ENCODE data around the gene ZNF75A.
A peak's percentile ranks its signal among the peaks of the same experiment; 100 is the strongest.
"Not testable (repeated sequence)": the region's sequence is repeated elsewhere in the genome, so short reads cannot be mapped to it uniquely, and the experiment has no call there.

Gene ZNF75A

DNA sequence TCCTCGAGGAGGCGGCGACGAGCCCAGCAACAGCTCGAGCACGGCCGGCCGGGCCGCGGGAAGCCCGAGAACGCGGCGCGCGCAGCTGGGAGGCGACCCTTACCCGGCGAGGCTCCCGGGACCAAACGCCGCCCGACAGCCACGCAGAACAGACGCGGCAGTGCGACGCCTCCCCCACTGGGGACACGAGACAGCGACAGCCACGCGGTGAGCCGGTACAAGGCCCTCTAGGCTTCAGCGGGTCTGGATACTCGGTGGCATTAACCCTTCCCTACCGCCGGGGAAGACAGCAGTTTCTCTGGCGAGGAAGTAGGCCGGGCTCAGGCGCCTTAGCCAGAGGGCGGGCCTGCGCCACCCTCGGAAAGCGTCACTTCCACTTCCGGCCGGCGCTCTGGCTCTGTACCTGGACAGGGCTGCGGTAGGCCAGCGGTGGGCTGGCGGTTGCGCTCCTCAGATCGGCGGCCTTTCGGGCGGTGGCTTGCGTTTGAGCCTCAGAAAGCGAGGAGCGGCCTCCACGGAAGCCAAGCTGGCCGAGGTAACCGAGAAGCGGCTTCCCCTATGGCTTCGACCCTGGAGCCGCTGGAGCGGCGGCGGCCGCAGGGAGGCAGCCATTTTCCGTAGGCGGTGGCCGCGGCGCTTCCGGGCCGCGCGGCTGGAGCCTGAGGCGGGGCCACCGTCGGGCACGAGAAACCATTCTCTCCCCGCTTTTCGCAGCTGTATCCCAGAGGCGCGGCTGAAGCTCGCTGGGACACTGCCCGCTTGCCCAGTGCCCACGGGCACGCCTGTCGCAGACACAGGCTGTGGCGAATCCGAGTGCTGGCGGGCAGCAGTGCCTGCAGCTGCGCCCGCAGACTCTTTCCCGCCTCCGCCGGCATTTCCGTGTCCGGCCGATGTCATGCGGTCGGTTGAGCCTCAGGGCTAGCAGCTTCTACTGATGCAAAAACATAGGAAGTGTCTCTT, at the start of gene ZNF75A, which contains the start of gene TIGD7:
Gene ZNF75A, plus strand, starts transcription at position 389 of the 960 bp plus-strand sequence. CDS start 2,932 bp downstream, outside the sequence.
Gene TIGD7, minus strand, starts transcription at position 322 of the 960 bp plus-strand sequence. CDS start 4,816 bp downstream, outside the sequence.
- peak; percentile 71 to 87 for DNase-seq

- peak in 1 of 2 experiments; percentile 50 for DNase-seq
Measured at GRCh38 chr16:3256146-3256865, 49.0 kb upstream of the ZNF75A start, which contains the start of gene MEFV. Gene MEFV, minus strand, starts transcription at chr16:3256633. Its CDS starts 46 bp downstream, at chr16:3256587.

GRCh38 chr16:3256866-3257465, 48.3 kb upstream of the ZNF75A start:
- peak in 1 of 2 experiments; percentile 32 for DNase-seq

GRCh38 chr16:3259836-3260235, 45.5 kb upstream of the ZNF75A start:
- no peak for DNase-seq

GRCh38 chr16:3262517-3262916, 42.8 kb upstream of the ZNF75A start:
- DNase-seq: no peak

DNA sequence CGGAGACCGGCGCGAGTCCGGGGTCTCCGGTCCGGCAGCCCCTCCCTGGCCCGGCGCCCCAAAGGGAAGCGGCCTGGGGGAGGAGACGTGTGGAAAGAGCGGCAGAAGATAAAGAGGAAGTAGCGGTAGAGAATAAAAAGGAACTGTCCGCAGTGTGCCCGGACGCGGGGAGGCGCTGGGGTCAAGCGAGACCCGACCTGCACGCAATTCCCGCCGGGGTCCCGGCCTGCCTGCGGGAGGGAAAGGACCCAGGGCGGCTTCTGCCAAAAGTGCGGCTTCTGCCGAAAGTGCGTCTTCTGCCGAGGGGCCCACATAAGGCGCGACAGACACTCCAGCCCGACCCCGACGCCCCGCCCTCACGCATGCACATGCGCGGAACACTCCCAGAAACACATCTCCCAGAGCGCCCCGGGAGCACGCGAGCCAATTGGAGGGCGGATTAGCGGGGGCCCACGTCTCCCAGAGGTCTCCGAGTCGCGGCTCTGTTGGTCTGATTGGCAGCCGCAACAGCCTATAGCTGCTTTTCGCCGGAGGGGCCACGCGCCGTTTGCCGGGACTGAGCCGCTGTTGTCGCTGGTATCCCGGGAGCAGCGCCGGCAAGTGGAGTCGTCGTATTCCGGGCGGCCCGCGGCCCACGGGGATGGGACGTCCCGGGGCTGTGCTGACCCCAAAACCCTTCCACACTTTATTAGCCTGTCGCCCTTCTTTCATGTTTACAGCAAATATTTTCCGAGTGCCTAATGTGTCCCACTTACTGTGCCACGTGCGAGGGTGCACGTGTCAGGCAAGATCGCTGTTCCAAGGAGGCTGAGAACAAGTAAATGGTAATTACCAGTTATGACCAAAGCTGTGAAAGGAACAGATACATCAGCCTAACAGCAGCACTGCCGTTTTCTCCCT, 40.9 kb upstream of the ZNF75A start:
- peak; percentile 94 to 99 for DNase-seq

DNA sequence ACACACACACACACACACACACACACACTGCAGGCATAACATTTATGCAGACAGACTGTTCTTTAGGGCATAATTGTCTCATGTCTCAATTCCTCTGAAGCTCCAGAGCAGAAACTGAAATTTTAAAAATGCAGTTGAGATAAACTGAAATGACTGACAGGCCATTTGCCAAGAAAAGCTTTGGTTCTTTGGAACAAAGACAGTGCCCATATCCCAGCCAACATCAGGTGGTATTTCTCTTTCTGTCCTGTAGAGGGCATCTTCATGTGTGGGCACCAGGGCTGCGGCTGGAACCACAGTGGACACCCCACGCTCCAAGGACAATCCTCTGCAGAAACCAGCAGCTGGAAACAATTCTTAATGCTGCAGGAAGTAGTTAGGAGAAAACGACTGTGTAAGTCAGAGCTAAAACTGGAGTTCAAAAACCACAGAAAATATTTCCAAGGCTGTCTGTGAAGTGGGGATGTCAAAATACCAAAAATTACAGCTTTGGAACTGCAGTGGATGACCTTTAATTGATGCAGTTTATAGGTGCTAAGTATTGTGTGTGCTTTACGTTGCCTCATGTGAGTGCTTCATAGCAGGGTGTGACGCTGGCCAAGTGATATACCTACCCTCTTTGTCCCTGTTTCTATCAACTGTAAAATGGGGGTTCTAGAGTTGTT, 38.3 kb upstream of the ZNF75A start:
- DNase-seq: peak; percentile 11 to 29

- no peak for DNase-seq
Measured at GRCh38 chr16:3268294-3268693, 37.0 kb upstream of the ZNF75A start.

DNA sequence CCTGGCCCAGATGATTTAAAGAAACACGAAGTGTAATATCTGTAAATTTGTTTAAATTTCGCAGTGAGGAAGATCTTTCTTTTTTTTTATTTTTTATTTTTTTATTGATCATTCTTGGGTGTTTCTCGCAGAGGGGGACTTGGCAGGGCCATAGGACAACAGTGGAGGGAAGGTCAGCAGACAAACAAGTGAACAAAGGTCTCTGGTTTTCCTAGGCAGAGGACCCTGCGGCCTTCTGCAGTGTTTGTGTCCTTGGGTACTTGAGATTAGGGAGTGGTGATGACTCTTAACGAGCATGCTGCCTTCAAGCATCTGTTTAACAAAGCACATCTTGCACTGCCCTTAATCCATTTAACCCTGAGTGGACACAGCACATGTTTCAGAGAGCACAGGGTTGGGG, 34.6 kb upstream of the ZNF75A start:
- not testable (repeated sequence) for DNase-seq

DNA sequence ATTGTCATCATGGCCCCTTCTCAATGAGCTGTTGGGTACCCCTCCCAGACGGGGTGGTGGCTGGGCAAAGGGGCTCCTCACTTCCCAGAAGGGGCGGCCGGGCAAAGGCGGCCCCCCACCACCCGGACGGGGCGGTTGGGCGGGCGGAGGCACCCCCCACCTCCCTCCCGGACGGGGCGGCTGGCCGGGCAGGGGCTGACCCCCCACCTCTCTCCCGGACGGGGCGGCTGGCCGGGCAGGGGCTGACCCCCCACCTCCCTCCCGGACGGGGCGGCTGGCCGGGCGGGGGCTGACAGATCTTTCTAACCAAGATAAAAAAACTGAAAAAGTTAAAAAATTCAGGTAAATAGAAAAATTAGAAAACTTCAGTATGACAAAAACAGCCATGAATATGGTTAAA, 34.0 kb upstream of the ZNF75A start:
- DNase-seq: not testable (repeated sequence)

GRCh38 chr16:3274490-3274889, 30.8 kb upstream of the ZNF75A start:
- peak; percentile 2 to 25 for DNase-seq

- no peak for DNase-seq
Measured at GRCh38 chr16:3274947-3275346, 30.4 kb upstream of the ZNF75A start.

GRCh38 chr16:3276679-3277078, 28.6 kb upstream of the ZNF75A start:
- DNase-seq: no peak

- DNase-seq: no peak
Measured at GRCh38 chr16:3281222-3281820, 24.0 kb upstream of the ZNF75A start.

DNA sequence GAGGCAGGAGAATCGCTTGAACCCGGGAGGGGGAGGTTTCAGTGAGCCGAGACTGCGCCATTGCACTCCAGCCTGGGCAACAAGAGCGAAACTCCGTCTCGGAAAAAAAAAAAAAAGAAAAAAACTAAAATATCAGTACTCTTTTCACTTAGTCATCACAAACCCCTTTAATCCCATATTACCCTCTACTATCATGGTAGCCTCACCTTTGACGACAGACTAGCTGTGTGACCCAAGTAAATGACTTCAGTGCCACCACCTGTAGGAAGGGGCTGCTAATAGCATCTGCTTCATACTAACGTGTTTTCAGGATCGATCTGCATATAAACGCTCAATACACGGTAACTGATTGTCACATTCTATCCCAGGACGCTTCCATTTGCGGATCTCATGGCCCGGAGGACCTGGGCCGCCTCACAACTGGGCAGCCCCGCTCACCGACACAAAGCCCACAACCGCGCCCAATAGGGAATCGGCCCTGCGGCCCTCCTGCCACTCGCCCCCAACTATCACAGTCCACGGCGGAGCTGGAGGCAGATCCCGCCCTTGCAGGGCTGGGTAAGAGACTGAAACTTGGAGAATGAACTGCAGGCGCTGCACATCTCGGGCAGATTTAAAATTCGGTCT, 23.1 kb upstream of the ZNF75A start:
- peak in 1 of 2 experiments; percentile 60 for DNase-seq

DNA sequence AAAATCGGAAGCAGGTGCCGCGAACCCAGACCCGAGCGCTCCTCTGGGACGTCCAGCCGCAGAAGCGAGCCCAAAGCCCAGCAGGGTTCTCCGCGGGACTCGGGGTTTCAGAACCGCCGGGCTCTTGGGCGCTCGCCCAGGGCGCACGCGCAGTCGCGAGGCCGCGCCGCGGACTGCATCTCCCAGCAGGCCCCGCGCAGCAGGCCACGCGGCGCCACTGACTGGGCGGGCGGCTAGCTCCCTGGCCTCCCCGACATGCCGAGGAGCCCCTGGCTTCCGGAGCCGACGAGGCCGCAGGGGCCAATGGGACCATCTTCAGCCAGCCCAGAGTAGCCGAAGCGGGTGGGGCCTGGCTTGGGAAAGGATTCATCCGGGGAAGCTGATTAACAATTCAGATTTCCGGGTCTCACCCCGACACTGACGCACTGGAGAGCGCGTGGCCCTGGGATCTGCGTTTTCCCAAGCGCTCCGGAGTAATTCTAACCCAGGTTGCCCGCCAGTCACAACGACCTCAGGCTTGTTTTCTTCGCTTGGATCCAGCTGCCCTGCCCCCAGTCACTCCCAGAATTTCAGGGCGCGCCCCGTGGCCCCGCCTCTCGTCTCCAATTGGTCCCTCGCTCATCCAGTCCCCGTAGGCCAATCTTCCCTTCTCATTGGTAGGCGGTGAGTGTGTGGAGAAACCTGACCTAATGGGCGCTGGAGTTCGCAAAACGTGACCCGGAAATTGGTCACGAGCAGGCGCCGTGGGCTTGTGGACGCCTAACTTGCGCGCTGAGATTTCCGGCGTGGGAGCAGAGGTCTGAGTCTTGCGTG, 22.4 kb upstream of the ZNF75A start, which contains the start of gene ZNF263:
Gene ZNF263, plus strand, starts transcription at position 762 of the 813 bp plus-strand sequence. CDS start 328 bp downstream, outside the sequence.
- DNase-seq: peak; percentile 92 to 95

GRCh38 chr16:3283543-3284447, 21.5 kb upstream of the ZNF75A start:
- no peak for DNase-seq

- no peak for DNase-seq
Measured at GRCh38 chr16:3285131-3285530, 20.2 kb upstream of the ZNF75A start.

All from NCI-H446 (cell line).